Ovary (tissue), 3 donors: ENCODE measurements around the gene PLXNB3.

Source experiments
- CTCF ChIP-seq, 3 donors: fragments of 450-650 bp in 2 of 3; fragments of 200-600 bp in 1 of 3; IDR thresholded peaks; one replicate each; pipeline versions ENCODE4 v1.5.1 to v1.8.0; 2016 to 2022; ENCODE audit warnings: antibody characterized with exemption in 3 of 3, mild to moderate bottlenecking in 1 of 3
- EP300 ChIP-seq: sonication (generic); formaldehyde crosslinking; IDR thresholded peaks from one replicate; pipeline ENCODE4 v1.6.1; 2017; ENCODE audit warnings: antibody characterized with exemption
- POLR2A ChIP-seq: fragments of 450-650 bp; IDR thresholded peaks from one replicate; pipeline ENCODE4 v1.6.1; 2017; ENCODE audit warnings: antibody characterized with exemption, mild to moderate bottlenecking, moderate library complexity
- donor health status: DM: no; HTN: no; CAD: no.

- TF ChIP-seq POLR2A (no peak), EP300 (no peak), CTCF (IDR thresholded peaks at IDR 0.05) (no peak)
Observed at GRCh38 chrX:153750127-153750774, 13.8 kb upstream of the PLXNB3 start.
